Frontal cortex (tissue), 4 donors: ENCODE data around the gene HCRTR2. TPM values are rescaled to one million over a fixed set of nuclear protein-coding genes. Genes with fewer than 3 reads are reported as not detected.
"Not testable (repeated sequence)": the region's sequence is repeated elsewhere in the genome, so short reads cannot be mapped to it uniquely, and the experiment has no call there.

Experiments
- DNase-seq, 2 donors: peaks; one replicate each; pipeline ENCODE4 v3.0.0; 2012; ENCODE audit warnings: low spot score in 2 of 2
- FAIRE-seq: peaks from 2 replicates; lab custom pipeline; 2012; peaks lifted over from hg19 to GRCh38; lab: Jason Lieb, UNC
- total RNA-seq: library from RNA; depleted of rRNA; stranded (reverse); fragments of >200 nt; gene quantifications from one replicate; pipeline ENCODE4 v1.2.3, GENCODE V29; 2014
- donor health status: control.
- donor health status: control.
- donor health status: control.

HCRTR2 gene
- 30.6 TPM for total RNA-seq

DNA sequence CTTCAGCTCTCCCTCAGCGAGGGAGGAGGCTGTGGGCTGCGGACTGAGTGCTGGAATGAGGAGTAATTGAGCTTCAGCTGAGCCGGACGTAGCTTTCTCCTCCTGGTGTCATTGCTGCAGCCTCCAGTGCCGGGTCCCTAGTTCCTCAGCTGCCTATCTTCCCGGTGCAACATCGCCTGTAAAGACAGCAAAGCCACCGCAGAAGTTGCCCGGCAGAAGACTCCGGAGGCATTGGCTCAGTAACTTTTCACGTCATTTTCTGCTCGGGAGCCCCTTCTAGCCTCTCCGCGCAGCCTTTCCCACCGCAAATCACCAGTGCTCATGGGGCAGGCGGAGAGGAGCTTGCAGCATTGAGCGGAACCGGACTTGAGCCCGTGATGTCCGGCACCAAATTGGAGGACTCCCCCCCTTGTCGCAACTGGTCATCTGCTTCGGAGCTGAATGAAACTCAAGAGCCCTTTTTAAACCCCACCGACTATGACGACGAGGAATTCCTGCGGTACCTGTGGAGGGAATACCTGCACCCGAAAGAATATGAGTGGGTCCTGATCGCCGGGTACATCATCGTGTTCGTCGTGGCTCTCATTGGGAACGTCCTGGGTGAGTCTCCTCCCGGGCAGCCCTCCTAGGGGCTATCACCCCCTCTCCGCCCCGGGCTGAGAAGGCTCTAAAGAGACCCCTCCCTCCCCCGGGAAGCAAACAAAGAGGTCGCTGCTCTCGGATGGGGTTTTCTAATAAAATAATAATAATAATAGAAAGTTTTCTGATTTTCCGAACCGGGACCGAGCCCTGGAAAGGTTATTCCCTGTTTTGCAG lies at the start of gene HCRTR2:
HCRTR2 (plus strand) TSS at position 305 of the 816 bp plus-strand sequence; CDS start at position 378, 73 bp downstream.
- DNase-seq (no peak), FAIRE-seq (no peak)

GRCh38 chr6:55130806-55131324 lies 43.5 kb upstream of the HCRTR2 start:
- FAIRE-seq (peak; percentile 28), DNase-seq (no peak)

GRCh38 chr6:55131616-55132015 lies 42.7 kb upstream of the HCRTR2 start:
- DNase-seq, result no peak
- FAIRE-seq, result no peak

- DNase-seq, result no peak
- no peak for FAIRE-seq
Observed at GRCh38 chr6:55136916-55137315, 37.4 kb upstream of the HCRTR2 start.

GRCh38 chr6:55137929-55138693 lies 36.2 kb upstream of the HCRTR2 start:
- DNase-seq (no peak), FAIRE-seq (no peak)

- no peak for FAIRE-seq
- no peak for DNase-seq
Observed at GRCh38 chr6:55141611-55142010, 32.7 kb upstream of the HCRTR2 start.

GRCh38 chr6:55142610-55143009 lies 31.7 kb upstream of the HCRTR2 start:
- no peak for DNase-seq
- FAIRE-seq, result no peak

GRCh38 chr6:55153284-55153683 lies 21.0 kb upstream of the HCRTR2 start:
- DNase-seq (no peak), FAIRE-seq (no peak)

GRCh38 chr6:55158784-55159183 lies 15.5 kb upstream of the HCRTR2 start:
- not testable (repeated sequence) for FAIRE-seq

DNA sequence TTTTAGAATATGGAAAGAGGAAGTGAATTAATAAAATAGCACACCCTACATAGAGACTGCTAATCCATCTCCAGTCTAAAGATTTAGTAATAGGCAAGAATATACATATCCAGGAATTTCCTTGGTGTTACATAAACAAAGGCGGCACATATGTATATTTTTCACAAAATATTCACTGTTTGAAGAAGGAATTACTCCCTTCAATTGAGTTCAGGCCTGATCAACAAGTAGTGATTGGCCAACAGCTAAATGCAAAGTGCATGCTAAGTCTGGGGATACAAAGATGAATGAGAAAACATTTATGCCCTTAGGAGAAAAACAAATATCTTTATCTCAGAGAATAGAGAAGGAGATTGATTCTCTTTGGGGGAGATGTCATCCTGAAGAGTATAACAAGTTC lies 6.5 kb upstream of the HCRTR2 start:
- FAIRE-seq (no peak), DNase-seq (no peak)

More at GRCh38 chr6:55158784-55159183, 15.5 kb upstream of the HCRTR2 start:
- not testable (repeated sequence) for DNase-seq

GRCh38 chr6:55175078-55176049 lies 1.0 kb downstream of the HCRTR2 start:
- FAIRE-seq, result no peak
- no peak for DNase-seq

- FAIRE-seq (no peak), DNase-seq (no peak)
Observed at GRCh38 chr6:55176958-55177357, 2.6 kb downstream of the HCRTR2 start.

- no peak for FAIRE-seq
- no peak for DNase-seq
Observed at GRCh38 chr6:55180258-55180657, 5.9 kb downstream of the HCRTR2 start.

- no peak for DNase-seq
- no peak for FAIRE-seq
Observed at GRCh38 chr6:55182016-55182650, 7.8 kb downstream of the HCRTR2 start.

DNA sequence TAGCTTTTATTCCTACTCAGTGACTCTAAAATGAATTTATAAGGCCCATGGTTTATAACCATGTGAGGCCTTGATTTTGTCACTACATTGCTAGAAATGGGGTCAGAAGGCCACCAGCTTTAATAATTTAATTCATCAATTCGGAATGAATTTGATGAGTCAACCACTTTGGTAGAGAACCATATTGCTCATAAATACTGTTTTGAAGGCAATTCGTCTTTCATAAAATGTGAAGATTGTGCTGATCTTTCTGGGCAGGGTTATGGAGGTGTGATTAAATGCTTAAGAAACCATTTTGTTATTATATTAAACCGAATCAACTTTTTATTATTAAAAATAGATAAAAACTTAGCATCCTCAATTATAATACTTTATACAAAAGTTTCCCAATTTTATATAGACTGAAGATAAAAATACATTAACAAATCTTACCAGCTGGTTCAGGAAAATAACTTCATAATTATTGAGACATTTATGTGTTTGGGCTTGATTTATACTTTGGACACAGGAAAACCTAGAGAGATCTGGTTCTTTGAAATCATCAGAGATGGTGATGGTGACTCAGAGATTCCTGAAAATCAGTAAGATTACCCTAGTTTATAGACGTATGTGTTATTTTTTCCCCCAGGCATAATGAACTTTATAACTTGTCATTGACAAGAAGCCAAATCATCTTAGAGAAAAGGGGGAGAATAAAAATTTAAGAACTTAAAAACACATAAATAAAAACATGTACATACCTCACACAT lies 10.6 kb downstream of the HCRTR2 start:
- FAIRE-seq (no peak), DNase-seq (no peak)

DNA sequence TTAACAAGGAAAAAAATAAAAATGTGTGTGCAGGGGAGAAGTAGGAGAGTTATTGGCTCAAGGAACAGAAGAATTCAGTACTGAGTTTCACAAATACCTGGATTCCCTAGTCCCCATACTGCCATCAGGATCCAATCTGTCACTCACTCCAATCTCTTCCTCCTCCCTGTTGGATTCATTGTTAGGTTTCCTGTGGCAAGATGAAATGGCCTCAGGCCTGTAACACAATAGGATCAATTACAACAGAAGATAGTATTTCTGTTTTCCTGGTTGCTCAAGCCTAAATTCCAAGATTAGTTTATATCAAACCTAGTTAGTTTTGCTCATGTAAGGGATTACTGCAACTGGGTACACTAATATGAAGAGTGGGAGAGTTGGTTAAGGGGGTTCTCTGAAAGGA lies 24.4 kb downstream of the HCRTR2 start:
- DNase-seq, result no peak
- FAIRE-seq, result no peak

GRCh38 chr6:55199239-55199638 lies 24.9 kb downstream of the HCRTR2 start:
- DNase-seq (no peak), FAIRE-seq (no peak)
